GM04503 (cell line): ENCODE measurements around the gene SMPDL3B.

Source experiments
- DNase-seq: peaks from one replicate; pipeline ENCODE4 v3.0.0-alpha.2; 2012; ENCODE audit warnings: low read depth

SMPDL3B gene

DNA sequence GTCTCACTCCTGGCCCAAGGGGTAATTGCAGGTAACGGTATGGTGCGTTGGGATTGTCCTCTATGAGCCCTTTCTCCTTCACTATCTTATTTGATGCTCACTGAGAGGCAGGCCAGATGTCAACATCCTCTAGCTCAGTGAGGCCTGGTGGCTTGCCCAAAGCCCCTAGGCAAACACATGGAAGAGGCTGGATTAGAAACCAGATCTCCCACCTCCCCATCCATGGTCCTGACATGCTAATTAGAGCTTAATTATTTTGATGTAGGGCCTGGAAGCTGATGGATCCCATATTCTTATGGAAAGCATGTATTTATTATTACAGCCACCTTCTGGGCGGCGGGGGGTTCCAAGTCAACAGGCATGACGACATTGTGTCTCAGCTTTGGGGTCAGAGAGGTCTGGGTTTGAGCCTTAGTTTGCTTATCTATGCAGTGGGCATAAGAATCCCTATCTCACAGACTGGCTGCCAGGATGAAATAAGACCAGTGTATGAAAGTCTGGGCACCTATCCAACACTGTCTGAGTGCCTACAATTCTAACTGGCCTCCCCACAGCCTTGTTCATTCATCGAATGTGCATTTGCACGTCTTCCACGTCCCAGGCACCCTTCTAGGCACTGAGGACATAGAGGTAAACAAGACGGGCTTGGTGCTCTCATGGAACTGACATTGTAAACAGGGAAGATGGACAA, 6.2 kb downstream of the SMPDL3B start:
- no peak for DNase-seq

DNA sequence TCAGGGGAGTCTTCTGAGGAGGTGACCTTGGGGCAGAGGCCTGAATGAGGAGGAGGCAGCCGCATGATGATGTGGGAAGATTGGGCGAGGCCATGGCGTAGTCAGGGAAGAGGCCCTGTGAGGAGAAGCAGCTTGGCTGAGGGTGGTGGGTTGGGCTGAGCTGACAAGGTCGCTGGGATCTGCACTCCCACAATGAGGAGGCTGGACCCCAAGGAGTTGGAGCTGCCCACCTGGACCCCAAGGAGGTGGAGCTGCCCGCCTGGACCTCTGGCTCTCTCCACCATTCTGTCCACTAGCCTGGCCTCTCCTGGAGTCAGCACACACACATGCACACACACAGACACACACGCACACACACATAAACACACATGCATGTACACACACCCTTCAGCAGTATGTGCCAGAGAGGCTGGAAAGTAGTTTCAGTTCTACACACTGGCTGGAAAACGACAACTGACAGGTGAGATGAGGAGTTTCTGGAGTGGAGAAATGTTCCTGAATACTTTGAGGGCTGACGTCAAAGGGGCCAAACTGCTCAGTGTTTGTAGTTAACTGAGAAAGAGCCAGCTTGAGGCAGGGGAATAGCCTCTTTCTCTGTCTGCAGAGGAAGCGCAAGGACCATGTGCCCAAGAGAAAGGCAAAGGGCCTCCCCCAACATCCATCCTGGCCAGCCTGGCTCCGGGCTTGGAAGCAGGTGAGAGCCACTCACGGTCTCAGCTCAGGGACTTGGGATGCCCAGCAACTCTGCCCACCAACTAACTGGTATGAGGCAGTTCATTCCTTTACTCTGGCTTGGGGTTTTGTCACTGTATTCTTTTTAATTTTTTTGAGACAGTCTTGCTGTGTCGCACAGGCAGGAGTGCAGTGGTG, 7.1 kb downstream of the SMPDL3B start:
- no peak for DNase-seq

DNA sequence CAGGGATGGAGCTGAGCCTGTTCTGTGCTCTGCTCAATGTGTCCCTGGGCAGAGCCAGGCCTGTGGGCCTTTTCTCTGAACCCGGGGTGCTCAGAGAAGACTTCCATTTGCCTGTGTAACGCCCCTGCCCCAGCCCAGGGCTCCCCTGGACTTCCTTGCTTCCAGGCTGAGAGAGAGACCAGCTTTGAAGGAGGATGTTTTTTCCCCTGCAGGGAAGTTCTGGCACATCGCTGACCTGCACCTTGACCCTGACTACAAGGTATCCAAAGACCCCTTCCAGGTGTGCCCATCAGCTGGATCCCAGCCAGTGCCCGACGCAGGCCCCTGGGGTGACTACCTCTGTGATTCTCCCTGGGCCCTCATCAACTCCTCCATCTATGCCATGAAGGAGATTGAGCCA, 10.2 kb downstream of the SMPDL3B start:
- DNase-seq, result no peak

DNA sequence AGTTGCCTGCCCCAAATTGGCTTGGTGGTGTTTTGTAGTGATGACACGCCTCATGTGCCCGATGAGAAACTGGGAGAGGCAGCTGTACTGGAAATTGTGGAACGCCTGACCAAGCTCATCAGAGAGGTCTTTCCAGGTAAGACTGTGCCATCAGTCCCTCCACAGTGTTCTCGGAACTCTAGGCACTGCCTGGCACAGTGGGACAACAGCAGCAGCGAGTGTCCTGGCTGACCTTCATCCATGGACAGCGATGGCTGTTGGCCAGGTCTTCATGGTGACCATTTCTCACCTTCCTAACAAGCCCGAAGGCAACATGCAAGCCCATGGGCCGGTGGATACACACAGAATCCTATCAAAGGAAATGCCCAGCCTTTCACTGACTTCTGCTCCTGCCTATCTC, 14.2 kb downstream of the SMPDL3B start:
- DNase-seq, result no peak

DNA sequence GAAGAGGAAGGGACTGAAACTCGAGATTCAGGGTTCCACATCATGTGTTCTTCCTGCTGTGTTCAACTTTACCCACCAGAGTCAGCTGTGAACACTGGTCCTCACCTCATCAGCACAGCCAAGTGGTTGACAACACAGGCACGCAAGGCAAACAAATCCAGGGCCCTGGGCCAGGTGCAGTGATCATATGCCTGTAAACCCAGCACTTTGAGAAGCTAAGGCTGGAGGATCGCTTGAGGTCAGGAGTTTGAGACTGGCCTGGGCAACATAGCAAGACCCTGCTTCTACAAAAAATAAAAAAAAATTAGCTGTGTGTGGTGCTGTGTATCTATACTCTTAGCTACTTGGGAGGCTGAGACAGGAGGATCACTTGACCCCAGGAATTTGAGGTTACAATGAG, 16.6 kb downstream of the SMPDL3B start:
- DNase-seq, result no peak

DNA sequence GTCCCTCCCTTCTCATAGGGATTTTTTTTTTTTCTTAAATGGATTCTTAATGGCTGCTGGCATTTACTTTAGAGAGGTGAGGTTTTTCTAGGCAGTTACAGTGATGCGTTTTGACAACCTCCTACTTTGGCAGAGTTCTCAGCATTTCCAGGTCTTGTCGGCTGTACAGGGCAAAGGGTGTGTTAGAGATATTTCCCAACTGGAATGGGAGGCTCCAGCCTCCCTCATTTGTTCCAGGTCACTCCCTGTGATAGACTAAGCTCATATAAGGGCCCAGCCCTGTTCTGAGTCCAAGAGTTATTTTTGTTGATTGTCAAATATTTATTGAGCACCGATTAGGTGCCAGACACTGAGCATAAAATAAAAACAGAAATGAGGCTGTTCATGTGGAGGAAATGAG, 17.3 kb downstream of the SMPDL3B start:
- no peak for DNase-seq

DNA sequence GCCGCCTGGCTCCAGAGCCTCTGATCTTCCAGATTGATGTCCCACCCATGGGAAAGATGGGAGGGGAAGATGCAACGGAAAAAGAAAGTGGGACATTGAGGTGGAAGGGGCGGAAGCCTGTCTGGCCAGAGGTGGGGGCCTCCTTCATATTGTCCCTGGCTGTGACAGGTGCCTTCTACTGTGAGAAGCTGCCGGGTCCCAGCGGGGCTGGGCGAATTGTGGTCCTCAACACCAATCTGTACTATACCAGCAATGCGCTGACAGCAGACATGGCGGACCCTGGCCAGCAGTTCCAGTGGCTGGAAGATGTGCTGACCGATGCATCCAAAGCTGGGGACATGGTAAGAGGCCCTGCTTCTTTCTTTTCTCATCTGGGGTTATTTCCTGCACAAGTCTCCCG, 19.4 kb downstream of the SMPDL3B start:
- DNase-seq, result no peak

DNA sequence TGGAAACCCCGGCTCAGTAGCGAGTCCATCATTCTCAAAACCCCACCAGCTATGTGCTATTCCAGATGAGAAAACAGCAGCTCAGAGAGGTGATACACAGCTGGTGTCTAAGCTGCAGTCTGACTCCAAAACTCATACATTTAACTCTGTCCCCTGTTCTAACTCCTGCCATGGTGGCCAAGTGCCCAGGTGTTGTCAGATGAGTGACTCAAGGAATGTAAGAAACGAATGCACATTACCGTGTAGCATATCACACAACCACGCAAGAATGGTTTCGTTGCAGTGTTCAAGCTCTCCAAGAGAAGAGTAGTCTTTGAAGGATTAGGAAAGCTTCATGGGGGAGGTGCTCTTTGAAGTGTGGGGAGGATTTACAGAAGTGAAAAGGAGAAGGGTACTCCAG, 20.3 kb downstream of the SMPDL3B start:
- no peak for DNase-seq

DNA sequence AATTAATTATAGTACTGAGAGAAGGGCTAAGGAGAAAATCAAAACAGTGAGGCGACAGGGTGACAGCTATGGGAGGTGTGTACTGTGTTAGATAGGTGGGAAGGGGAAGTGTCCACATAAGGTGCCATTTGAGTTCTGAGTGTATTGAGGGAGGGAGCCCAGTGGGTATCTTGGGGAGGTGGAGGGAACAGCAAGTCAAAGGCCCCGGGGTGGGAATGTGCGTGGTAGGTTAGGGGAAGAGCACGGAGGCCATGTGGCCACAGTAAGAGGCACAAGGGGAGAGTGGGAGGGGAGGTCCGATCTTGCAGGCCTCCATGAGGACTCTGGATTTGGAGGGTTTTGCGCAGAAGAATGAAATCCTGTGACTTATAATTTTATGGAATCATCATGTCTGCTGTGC, 22.0 kb downstream of the SMPDL3B start:
- DNase-seq, result no peak

DNA sequence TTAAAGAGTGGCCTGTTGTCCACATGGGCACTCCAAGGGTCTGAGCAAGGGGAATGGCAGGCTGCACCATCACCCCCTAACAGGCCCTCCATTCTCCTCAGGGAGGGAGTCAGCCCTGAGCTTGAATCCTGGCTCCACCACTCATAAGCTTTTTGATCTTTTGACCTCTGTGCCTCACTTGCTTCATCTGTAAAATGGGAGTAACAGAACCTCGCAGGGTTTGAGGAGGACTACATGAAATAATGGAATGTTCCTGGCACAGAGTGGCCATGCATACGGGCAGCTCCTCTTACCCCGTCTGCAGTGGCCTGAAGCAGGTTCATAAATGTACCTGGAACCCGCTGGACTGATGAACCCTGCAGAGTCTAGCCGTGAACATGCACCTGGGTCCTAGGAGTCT, 22.9 kb downstream of the SMPDL3B start:
- DNase-seq, result no peak

DNA sequence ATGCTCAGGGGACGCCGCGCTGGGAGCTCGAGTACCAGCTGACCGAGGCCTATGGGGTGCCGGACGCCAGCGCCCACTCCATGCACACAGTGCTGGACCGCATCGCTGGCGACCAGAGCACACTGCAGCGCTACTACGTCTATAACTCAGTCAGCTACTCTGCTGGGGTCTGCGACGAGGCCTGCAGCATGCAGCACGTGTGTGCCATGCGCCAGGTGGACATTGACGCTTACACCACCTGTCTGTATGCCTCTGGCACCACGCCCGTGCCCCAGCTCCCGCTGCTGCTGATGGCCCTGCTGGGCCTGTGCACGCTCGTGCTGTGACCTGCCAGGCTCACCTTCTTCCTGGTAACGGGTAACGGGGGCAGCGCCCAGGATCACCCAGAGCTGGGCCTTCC, 23.7 kb downstream of the SMPDL3B start:
- DNase-seq, result no peak

DNA sequence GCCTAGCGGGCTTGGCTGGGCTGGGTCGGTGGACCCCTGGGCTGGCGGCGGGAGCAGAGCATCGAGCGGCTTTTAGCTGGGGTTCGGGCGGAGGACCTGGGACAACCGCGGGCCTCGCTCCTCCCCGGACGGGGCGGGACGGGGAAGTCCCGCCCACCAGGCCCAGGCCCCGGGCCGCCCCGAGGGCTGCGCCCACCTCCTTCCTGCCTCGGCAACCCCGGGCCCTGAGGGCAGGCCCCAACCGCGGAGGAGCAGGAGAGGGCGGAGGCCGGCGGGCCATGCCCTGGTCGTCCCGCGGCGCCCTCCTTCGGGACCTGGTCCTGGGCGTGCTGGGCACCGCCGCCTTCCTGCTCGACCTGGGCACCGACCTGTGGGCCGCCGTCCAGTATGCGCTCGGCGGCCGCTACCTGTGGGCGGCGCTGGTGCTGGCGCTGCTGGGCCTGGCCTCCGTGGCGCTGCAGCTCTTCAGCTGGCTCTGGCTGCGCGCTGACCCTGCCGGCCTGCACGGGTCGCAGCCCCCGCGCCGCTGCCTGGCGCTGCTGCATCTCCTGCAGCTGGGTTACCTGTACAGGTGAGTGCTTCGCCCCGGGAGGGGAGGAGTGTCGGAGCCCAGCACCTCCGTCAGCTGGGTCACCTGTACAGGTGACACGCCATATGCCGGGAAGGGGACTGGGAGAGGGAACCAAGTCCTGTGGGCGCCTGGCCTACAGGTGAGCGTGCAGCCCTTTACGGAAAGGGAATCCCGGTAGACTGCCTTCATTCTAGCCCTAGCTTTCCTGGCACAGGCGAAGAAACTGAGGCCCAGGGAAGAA, 25.2 kb downstream of the SMPDL3B start, which contains the start of gene XKR8:
TSS of gene XKR8 (plus strand) at position 182 of the 812 bp plus-strand sequence. CDS start at position 279, 97 bp downstream.
- DNase-seq, result no peak

DNA sequence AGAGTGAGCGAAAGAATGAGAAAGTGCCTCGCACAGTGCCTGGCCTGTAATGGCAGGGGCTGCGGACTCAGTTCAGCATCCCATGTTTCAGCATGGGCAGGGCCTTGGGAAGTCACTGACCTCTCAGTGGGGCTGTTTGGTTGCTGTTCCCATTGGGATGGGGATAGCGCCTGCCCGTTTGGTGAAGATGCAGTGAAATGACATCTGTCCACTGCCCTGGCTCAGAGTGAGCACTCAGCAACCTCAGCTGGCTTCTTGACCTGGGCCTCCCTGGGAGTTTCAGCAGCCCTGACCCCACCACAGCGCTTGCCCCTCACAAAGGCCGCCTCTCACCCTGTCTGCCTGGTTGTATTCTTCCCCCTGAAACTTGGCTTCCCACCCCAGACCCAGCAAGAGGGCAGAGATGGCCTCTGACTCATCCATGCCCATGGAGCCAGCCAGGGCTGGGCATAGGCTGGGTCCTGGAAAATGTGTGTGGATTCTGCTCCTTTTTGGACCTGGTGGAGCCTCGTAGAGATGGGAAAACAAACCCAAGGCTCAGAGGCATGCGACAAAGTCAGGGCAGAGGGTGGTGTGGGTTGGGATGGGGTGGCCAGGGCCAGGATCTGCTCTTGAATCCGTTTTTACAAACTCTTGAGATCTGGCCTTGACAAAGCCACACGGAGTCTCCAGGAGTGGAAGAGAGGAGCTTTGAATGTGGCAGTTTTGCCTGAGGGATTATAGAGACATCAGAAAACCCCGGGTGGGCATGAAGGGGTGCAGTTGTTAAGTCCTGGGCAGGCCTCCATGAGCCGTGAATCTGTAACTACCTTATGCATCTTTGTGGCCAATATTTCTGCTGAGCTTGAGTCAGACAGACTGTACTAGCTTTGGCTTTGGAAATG, 26.2 kb downstream of the SMPDL3B start:
- no peak for DNase-seq

DNA sequence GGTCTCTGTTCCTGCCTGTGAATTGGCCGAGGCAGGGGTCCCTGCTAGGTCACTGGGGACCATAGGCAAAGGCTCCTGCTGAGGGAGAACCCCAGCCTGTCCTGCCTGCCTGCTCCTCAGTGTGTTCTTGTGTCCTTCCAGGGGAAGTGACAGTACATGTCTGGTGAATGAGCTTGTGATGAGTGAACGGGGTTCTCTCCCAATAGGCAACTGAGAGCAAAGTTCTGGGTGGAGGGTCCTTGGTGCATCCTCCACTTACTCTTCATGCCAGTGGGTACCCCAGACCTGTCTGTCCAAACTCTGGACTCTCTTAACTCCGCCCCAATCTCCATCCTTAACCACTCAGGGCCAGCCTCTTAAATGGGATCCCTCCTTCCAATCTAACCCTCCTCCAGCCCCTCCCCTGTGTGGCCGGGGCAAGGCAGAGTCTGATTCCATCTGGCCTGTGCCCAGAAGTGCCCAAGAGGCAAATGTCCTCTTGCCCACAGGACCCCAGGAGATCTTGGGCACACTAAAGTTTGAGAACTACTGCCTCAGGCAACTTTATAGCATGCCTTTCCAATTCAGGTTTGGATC, 26.9 kb downstream of the SMPDL3B start:
- DNase-seq, result no peak

DNA sequence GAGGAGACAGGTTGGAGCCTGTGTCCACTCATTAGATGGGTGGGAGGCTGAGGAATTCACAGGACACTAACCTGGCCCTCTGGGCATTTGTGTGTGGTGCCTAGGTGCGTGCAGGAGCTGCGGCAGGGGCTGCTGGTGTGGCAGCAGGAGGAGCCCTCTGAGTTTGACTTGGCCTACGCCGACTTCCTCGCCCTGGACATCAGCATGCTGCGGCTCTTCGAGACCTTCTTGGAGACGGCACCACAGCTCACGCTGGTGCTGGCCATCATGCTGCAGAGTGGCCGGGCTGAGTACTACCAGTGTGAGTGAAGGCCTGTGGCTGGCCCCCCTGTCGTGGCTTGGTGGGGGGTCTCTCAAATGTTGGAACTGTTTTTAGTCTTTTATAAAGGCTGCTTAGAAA, 28.6 kb downstream of the SMPDL3B start:
- DNase-seq, result no peak

DNA sequence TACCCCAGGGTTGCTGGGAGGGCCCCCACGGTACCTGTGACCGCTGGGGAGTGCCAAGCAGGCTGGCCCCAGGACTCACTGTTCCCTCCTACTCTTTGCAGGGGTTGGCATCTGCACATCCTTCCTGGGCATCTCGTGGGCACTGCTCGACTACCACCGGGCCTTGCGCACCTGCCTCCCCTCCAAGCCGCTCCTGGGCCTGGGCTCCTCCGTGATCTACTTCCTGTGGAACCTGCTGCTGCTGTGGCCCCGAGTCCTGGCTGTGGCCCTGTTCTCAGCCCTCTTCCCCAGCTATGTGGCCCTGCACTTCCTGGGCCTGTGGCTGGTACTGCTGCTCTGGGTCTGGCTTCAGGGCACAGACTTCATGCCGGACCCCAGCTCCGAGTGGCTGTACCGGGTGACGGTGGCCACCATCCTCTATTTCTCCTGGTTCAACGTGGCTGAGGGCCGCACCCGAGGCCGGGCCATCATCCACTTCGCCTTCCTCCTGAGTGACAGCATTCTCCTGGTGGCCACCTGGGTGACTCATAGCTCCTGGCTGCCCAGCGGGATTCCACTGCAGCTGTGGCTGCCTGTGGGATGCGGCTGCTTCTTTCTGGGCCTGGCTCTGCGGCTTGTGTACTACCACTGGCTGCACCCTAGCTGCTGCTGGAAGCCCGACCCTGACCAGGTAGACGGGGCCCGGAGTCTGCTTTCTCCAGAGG, 31.8 kb downstream of the SMPDL3B start:
- DNase-seq, result no peak

DNA sequence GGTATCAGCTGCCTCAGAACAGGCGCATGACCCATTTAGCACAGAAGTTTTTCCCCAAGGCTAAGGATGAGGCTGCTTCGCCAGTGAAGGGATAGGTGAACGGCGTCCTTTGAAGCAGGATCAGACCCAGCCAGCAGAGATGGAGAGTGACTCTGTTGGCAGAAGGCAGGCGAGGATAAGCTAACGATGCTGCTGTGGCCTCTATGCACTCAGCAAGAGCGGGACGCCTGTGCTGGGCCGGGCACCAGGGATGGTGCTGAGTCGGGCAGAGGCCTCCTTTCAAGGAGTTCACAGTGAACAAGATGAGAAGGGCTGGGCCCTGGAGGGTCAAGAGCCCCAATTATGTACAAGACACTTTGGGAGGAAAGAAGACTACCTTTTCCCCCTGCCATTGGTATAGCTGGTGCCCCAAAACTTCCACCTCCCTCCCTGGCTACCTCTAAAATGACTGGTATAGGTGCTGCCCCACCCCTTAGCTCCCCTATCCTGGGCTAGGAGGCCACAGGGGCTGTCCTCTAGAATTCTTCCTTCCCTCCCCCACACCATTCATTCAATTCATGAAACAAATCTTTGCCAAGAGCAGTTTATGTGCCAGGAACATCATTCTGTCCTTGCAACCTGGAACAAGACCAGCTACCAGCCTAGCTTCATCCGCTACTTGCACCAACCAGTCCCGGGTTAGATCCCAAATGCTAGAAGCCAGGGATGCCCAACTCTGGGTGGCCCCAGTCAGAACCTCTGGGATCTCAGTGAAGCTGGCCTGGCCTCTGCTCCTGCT, 32.5 kb downstream of the SMPDL3B start:
- DNase-seq, result no peak

DNA sequence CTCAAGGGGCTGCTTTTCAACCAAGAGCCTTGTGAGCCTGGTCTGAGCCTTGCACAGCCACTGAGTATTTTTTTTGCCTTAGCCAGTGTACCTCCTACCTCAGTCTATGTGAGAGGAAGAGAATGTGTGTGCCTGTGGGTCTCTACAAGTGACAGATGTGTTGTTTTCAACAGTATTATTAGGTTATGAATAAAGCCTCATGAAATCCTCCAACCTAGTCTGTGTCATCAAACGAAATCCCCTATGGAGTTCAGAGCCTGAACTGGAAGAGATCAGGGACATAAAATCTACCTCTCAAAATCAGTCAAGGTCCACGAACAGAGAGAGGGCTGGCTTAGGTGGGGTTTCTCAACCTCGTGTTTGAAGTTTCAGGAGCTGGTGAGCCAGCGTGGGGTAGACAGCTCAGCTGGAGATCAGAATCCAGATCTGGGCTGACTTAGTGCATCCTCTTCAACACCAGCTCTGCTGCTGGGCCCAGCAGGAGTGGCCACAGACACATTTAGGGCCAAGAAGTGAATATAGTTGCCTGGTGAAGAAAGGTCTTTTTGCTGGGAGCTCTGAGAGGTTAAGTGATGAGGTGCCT, 33.2 kb downstream of the SMPDL3B start:
- no peak for DNase-seq

DNA sequence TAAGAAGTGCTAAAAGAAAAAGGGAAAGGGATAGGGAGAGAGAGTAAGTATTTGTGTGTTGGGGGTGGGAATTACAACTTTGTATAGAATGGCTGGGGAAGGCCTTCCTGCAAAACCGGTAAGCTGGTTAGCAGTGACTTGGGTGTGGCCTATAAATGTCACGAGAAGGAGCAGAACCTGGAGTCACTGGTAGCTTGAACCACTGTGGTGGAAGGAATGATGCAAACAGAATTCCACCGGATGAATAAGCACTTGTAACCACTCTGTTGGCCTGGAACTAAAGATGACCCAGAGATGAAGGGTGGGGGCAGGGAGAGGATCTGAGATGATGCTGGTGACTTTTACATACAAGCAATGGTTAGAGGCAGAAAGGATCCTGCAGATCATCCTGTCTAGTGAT, 33.9 kb downstream of the SMPDL3B start:
- peak; percentile 94 for DNase-seq
